Keratinocyte (primary cell): Measurements from ENCODE around the gene FAM83B.

Experiments used
- EZH2 ChIP-seq: IDR thresholded peaks from one replicate; pipeline ENCODE4 v1.6.1; 2012; ENCODE audit warnings: inconsistent platforms, mild to moderate bottlenecking, low read length, moderate library complexity
- TF ChIP-seq, protein P1 (sequence below), 3 experiments: IDR thresholded peaks in 1 of 3; conservative IDR thresholded peaks in 1 of 3; optimal IDR thresholded peaks in 1 of 3; 2 replicates in 2 of 3; 3 replicates in 1 of 3; pipeline versions ENCODE3 to v1.5.1; 2011; ENCODE audit warnings: low read length in 3 of 3, mild to moderate bottlenecking in 3 of 3, moderate library complexity in 2 of 3, control low read depth in 1 of 3, inconsistent platforms in 1 of 3; ENCODE audit not compliant: insufficient read depth in 2 of 3; ENCODE audit errors: extremely low read depth in 1 of 3

DNA sequence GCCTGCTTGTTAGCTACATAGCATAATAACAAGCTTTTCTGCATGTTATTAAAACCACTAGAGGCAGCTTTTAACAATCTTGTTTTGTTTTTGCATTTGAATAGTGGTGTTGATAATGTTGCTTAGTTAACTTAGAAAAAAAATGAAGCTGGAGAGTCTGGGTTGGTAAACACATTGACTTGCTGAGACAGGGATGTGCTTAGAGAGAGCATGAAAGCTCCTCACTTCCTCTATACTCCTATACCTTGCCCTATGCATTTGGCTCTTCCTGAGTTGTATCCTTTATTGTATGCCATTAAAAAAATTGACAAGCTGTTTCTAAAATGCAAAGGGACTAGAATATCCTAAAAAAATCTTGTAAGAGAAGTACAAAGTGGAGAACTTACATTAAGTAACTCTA, 13.6 kb downstream of the FAM83B start:
- no peak for TF ChIP-seq EZH2
- TF ChIP-seq, protein P1, sequence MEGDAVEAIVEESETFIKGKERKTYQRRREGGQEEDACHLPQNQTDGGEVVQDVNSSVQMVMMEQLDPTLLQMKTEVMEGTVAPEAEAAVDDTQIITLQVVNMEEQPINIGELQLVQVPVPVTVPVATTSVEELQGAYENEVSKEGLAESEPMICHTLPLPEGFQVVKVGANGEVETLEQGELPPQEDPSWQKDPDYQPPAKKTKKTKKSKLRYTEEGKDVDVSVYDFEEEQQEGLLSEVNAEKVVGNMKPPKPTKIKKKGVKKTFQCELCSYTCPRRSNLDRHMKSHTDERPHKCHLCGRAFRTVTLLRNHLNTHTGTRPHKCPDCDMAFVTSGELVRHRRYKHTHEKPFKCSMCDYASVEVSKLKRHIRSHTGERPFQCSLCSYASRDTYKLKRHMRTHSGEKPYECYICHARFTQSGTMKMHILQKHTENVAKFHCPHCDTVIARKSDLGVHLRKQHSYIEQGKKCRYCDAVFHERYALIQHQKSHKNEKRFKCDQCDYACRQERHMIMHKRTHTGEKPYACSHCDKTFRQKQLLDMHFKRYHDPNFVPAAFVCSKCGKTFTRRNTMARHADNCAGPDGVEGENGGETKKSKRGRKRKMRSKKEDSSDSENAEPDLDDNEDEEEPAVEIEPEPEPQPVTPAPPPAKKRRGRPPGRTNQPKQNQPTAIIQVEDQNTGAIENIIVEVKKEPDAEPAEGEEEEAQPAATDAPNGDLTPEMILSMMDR (optimal IDR thresholded peaks at IDR 0.05 in 1 of 3, IDR thresholded peaks at IDR 0.05 in 1 of 3, conservative IDR thresholded peaks at IDR 0.05 in 1 of 3; ENCODE audit: extremely low read depth in 1 of 3, insufficient read depth in 2 of 3, low read length in 3 of 3) = no peak
